ENCODE results near the gene CD3D. TPM values are rescaled to one million over a fixed set of nuclear protein-coding genes. Genes with fewer than 3 reads are reported as not detected.

CD3D gene
- total RNA-seq, 6 experiments from 2014 or later: not detected

DNA sequence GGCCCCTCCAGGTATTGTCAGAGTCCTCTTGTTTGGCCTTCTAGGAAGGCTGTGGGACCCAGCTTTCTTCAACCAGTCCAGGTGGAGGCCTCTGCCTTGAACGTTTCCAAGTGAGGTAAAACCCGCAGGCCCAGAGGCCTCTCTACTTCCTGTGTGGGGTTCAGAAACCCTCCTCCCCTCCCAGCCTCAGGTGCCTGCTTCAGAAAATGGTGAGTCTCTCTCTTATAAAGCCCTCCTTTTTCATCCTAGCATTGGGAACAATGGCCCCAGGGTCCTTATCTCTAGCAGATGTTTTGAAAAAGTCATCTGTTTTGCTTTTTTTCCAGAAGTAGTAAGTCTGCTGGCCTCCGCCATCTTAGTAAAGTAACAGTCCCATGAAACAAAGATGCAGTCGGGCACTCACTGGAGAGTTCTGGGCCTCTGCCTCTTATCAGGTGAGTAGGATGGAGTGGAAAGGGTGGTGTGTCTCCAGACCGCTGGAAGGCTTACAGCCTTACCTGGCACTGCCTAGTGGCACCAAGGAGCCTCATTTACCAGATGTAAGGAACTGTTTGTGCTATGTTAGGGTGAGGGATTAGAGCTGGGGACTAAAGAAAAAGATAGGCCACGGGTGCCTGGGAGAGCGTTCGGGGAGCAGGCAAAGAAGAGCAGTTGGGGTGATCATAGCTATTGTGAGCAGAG lies 37.8 kb downstream of the CD3D start, which contains the start of gene CD3E:
CD3E (plus strand) TSS at position 163 of the 681 bp plus-strand sequence; CDS start at position 386, 223 bp downstream.
- Mint-ChIP-seq H3K27me3 (ENCODE audit: insufficient read depth) (peaks cover 50% of the 10 kb centered on the region), H3K4me1 (ENCODE audit: low read depth) (no peaks in the 10 kb centered on the region), H3K27ac (no peak within 1 kb of the TSS), H3K9me3 (no peaks in the 10 kb centered on the region), H3K36me3 (ENCODE audit: low read depth) (no peaks in the 10 kb centered on the region), H3K4me3 (no peak within 1 kb of the TSS)
- DNase-seq: no peak
- TF ChIP-seq, protein P1, sequence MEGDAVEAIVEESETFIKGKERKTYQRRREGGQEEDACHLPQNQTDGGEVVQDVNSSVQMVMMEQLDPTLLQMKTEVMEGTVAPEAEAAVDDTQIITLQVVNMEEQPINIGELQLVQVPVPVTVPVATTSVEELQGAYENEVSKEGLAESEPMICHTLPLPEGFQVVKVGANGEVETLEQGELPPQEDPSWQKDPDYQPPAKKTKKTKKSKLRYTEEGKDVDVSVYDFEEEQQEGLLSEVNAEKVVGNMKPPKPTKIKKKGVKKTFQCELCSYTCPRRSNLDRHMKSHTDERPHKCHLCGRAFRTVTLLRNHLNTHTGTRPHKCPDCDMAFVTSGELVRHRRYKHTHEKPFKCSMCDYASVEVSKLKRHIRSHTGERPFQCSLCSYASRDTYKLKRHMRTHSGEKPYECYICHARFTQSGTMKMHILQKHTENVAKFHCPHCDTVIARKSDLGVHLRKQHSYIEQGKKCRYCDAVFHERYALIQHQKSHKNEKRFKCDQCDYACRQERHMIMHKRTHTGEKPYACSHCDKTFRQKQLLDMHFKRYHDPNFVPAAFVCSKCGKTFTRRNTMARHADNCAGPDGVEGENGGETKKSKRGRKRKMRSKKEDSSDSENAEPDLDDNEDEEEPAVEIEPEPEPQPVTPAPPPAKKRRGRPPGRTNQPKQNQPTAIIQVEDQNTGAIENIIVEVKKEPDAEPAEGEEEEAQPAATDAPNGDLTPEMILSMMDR (IDR thresholded peaks at IDR 0.05): no peak

DNA sequence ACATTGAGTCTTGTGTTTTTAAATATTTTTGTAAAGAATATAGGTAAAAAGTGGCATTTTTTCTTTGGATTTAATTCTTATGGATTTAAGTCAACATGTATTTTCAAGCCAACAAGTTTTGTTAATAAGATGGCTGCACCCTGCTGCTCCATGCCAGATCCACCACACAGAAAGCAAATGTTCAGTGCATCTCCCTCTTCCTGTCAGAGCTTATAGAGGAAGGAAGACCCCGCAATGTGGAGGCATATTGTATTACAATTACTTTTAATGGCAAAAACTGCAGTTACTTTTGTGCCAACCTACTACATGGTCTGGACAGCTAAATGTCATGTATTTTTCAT lies 38.3 kb downstream of the CD3D start:
- no peaks in the 10 kb centered on the region for H3K4me1 Mint-ChIP-seq (ENCODE audit: low read depth)
- H3K36me3 Mint-ChIP-seq (ENCODE audit: low read depth): no peaks in the 10 kb centered on the region
- peaks cover 48% of the 10 kb centered on the region for H3K27me3 Mint-ChIP-seq (ENCODE audit: insufficient read depth)
- H3K27ac Mint-ChIP-seq: no peak overlapping the region
- no peak overlapping the region for H3K4me3 Mint-ChIP-seq
- H3K9me3 Mint-ChIP-seq: no peaks in the 10 kb centered on the region
- no peak for DNase-seq
- TF ChIP-seq, protein P1 (IDR thresholded peaks at IDR 0.05): no peak

DNA sequence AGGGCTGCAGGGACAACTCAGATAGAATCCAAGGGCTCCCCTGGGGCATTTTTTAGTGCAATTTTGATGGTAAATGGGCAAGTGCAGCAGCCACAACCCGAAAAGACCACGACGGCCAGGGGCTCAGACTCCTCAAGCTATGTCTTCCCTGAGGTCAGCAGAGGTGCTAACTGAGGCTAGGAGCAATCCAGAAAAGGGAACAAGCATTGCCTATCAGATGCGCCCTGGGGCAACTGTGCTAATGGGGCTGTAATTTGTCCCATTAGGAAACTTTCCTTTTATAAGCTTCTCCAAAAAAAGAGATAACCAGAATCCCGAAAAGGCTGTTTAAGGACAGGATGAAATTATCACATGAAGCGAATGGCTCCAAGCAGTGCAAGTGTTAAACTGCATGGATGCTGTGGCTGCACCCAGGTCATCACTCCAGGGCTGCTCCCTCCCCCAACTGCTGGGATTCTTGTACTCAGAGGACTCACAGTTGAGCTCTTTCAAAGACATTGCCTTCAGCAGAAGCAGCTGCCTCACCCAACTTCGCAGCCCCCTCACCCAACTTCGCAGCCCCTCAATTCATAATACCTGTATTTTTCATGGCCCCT lies 40.8 kb downstream of the CD3D start:
- TF ChIP-seq, protein P1 (IDR thresholded peaks at IDR 0.05): no peak
- Mint-ChIP-seq H3K4me3 (no peak overlapping the region), H3K4me1 (ENCODE audit: low read depth) (no peaks in the 10 kb centered on the region), H3K9me3 (no peaks in the 10 kb centered on the region), H3K27me3 (ENCODE audit: insufficient read depth) (peaks cover 40% of the 10 kb centered on the region), H3K27ac (no peak overlapping the region), H3K36me3 (ENCODE audit: low read depth) (no peaks in the 10 kb centered on the region)
- DNase-seq: no peak

DNA sequence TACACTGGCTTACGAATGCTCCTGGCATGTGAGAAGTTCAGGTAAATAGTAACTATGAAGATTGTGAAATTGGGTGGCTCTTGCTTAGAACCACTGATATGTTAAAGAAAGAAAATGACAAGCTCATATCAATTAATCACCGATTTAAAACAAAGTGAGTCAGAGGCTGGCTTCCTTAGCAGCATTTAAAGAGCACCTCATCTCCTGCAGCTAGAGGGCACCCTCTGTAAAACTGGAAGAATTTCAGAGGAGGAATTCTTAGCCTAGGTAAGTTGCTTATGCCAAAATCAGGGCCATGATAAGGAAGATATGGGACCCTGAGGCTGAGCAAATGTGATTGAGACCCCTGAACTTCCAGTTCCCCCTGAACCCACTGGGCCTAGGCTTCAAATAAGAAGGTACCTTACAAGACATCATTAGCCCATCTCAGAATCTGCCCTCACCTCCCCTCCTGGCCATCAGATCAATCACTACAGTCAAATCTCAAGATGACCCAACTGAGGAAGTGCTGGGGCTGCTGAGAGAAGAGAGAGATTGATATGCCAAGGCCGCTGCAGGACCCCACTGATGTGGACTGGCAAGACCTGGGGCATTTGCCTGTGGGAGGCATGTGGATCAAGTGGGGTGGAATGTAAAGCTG lies 46.6 kb downstream of the CD3D start:
- H3K27ac Mint-ChIP-seq: no peak overlapping the region
- no peaks in the 10 kb centered on the region for H3K9me3 Mint-ChIP-seq
- TF ChIP-seq, protein P1 (IDR thresholded peaks at IDR 0.05): peak; percentile 76
- DNase-seq: no peak
- H3K27me3 Mint-ChIP-seq (ENCODE audit: insufficient read depth): peaks cover 29% of the 10 kb centered on the region
- H3K4me1 Mint-ChIP-seq (ENCODE audit: low read depth): no peaks in the 10 kb centered on the region
- no peak overlapping the region for H3K4me3 Mint-ChIP-seq
- no peaks in the 10 kb centered on the region for H3K36me3 Mint-ChIP-seq (ENCODE audit: low read depth)

DNA sequence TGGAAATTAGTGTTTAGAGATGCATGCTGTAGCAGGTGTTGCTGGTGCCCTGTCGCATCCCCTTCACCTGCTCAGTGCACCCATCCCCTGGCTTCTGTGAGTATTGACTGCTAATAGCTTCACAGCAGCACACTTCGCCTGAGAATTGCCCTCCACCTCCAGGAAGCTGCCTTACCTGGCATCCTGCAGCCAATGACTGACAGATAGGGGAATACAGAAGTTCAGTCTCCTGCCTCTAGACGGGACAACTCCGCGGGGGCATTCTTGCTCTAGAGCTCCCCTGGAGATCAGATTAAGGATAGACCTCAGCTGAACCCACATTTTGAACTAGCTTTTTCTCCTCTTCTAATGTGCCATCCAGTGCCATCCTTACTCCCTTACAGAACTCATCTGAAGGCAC lies 47.3 kb downstream of the CD3D start:
- Mint-ChIP-seq H3K36me3 (ENCODE audit: low read depth) (no peaks in the 10 kb centered on the region), H3K27me3 (ENCODE audit: insufficient read depth) (peaks cover 27% of the 10 kb centered on the region)

More for the DNA sequence above, 47.3 kb downstream of the CD3D start:
- no peaks in the 10 kb centered on the region for H3K9me3 Mint-ChIP-seq
- H3K27ac Mint-ChIP-seq: no peak overlapping the region
- no peak overlapping the region for H3K4me3 Mint-ChIP-seq
- no peaks in the 10 kb centered on the region for H3K4me1 Mint-ChIP-seq (ENCODE audit: low read depth)
- TF ChIP-seq, protein P1 (IDR thresholded peaks at IDR 0.05): no peak
- no peak for DNase-seq

All from HFFc6 (cell line).